Measurements from ENCODE around the gene ADD3. TPM values are rescaled to one million over a fixed set of nuclear protein-coding genes. Genes with fewer than 3 reads are reported as not detected.

Gene ADD3
- total and polyA plus RNA-seq, 2 donors (not counting 3 experiments of a cell fraction or from before 2014, with no cell fraction given), result 14.9 to 55.2 TPM

- CTCF ChIA-PET, result interaction anchor here (0.5 to 2.3 kb wide), 6 partner anchors 9 to 169 kb away, joined by 3 to 9 read pairs (median 4); no protein-coding TSS in a partner anchor
- H3K79me2 ChIP-seq (ENCODE audit: control insufficient read depth, insufficient read depth, low read length), result no peaks in the 10 kb centered on the region
- TF ChIP-seq, protein P1, sequence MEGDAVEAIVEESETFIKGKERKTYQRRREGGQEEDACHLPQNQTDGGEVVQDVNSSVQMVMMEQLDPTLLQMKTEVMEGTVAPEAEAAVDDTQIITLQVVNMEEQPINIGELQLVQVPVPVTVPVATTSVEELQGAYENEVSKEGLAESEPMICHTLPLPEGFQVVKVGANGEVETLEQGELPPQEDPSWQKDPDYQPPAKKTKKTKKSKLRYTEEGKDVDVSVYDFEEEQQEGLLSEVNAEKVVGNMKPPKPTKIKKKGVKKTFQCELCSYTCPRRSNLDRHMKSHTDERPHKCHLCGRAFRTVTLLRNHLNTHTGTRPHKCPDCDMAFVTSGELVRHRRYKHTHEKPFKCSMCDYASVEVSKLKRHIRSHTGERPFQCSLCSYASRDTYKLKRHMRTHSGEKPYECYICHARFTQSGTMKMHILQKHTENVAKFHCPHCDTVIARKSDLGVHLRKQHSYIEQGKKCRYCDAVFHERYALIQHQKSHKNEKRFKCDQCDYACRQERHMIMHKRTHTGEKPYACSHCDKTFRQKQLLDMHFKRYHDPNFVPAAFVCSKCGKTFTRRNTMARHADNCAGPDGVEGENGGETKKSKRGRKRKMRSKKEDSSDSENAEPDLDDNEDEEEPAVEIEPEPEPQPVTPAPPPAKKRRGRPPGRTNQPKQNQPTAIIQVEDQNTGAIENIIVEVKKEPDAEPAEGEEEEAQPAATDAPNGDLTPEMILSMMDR (IDR thresholded peaks at IDR 0.05; ENCODE audit: extremely low read depth in 1 of 2, insufficient read depth in 1 of 2, low read depth in 1 of 2, low read length in 2 of 2), result no peak
- TF ChIP-seq FOS (IDR thresholded peaks at IDR 0.05; ENCODE audit: borderline replicate concordance, insufficient read depth, low read length) (no peak), EZH2 (IDR thresholded peaks at IDR 0.05; ENCODE audit: borderline replicate concordance, low read depth, low read length, severe bottlenecking) (no peak), MAX (IDR thresholded peaks at IDR 0.05; ENCODE audit: insufficient read depth, insufficient read length) (no peak), POLR2A (IDR thresholded peaks at IDR 0.05; ENCODE audit: low read depth, low read length) (no peak), JUN (IDR thresholded peaks at IDR 0.05; ENCODE audit: borderline replicate concordance, insufficient read depth, insufficient read length, low read depth) (no peak), GATA2 (IDR thresholded peaks at IDR 0.05; ENCODE audit: insufficient read depth, insufficient read length, low read depth, low read length) (no peak), POLR2AphosphoS5 (IDR thresholded peaks at IDR 0.05; ENCODE audit: insufficient read depth, low read depth, low read length) (no peak), MYC (IDR thresholded peaks at IDR 0.05; ENCODE audit: low read depth, low read length) (no peak)
- no peaks in the 10 kb centered on the region for H4K20me1 ChIP-seq (replicated peaks; ENCODE audit: control insufficient read depth, extremely low read depth, insufficient read depth, low read length)
- no peaks in the 10 kb centered on the region for H3K27me3 ChIP-seq (ENCODE audit: control insufficient read depth in 2 of 2, insufficient read depth in 2 of 2, low read length in 2 of 2)
- H3K9me1 ChIP-seq (replicated peaks; ENCODE audit: control insufficient read depth, extremely low read depth, insufficient read depth, low read length), result no peaks in the 10 kb centered on the region
- H3K36me3 ChIP-seq (ENCODE audit: control insufficient read depth in 2 of 2, extremely low read depth in 1 of 2, insufficient read depth in 2 of 2, low read length in 2 of 2), result no peaks in the 10 kb centered on the region
- H3K4me1 ChIP-seq (ENCODE audit: control insufficient read depth, extremely low read depth, insufficient read depth, low read length), result peaks cover 6% of the 10 kb centered on the region
- intact Hi-C loops (cut with micrococcal nuclease), result no loop called here
- POLR2A ChIA-PET, result no interaction called here
- no TSS peak for BruUV-seq (replicated peaks)
- dilution Hi-C loops (cut with MboI; ENCODE audit: extremely low pct_ligation_motif_present, low sequenced_read_pairs), result no loop called here
- H3K9ac ChIP-seq (replicated peaks; ENCODE audit: extremely low read depth, insufficient read depth, low read length), result no peak overlapping the region
- no peaks in the 10 kb centered on the region for H3K9me3 ChIP-seq (replicated peaks; ENCODE audit: control insufficient read depth, insufficient read depth, low read length)
- H2AFZ ChIP-seq (ENCODE audit: low read depth, low read length), result no peak overlapping the region
- FAIRE-seq (no peak), DNase-seq (ENCODE audit: low read depth, low spot score) (no peak)
- H3K4me2 ChIP-seq (ENCODE audit: insufficient read depth, low read length), result no peak overlapping the region
- no peak overlapping the region for H3K4me3 ChIP-seq (replicated peaks in 1 of 3; ENCODE audit: insufficient read depth in 1 of 3, low read depth in 1 of 3, low read length in 3 of 3)
- H3K27ac ChIP-seq (ENCODE audit: insufficient read depth, low read depth, low read length), result no peak overlapping the region
These were observed 45.1 kb downstream of the ADD3 start for GRCh38 chr10:110052916-110053315.
